Mesenchymal stem cell (in vitro differentiated cells and primary cell): ENCODE results near the gene TMEM53. TPM values are rescaled to one million over a fixed set of nuclear protein-coding genes. Genes with fewer than 3 reads are reported as not detected.

ENCODE experiments used
- DNase-seq: peaks from one replicate; pipeline ENCODE4 v3.0.0-alpha.2; 2013
- H2AFZ ChIP-seq: one replicate; pipeline ENCODE4 v1.6.1; 2013; ENCODE audit warnings: low read depth, mild to moderate bottlenecking, control low read depth, inconsistent platforms, low read length, moderate library complexity
- H2AK5ac ChIP-seq: 2 replicates; pipeline ENCODE4 v1.6.1; 2013; ENCODE audit warnings: low read length, moderate library complexity, mild to moderate bottlenecking, inconsistent platforms; ENCODE audit not compliant: severe bottlenecking
- H2BK120ac ChIP-seq: one replicate; pipeline ENCODE4 v1.6.1; 2013; ENCODE audit warnings: low read depth, mild to moderate bottlenecking, inconsistent platforms, low read length, moderate library complexity
- H2BK12ac ChIP-seq, 2 experiments: one replicate each; pipeline ENCODE4 v1.6.1; 2013; ENCODE audit warnings: inconsistent platforms in 2 of 2, low read length in 2 of 2, mild to moderate bottlenecking in 2 of 2, moderate library complexity in 2 of 2, control low read depth in 1 of 2
- H2BK15ac ChIP-seq: one replicate; pipeline ENCODE4 v1.6.1; 2013; ENCODE audit warnings: mild to moderate bottlenecking, low read depth, inconsistent platforms; ENCODE audit not compliant: poor library complexity, severe bottlenecking
- H2BK5ac ChIP-seq: 2 replicates; pipeline ENCODE4 v1.6.1; 2013; ENCODE audit warnings: low read depth, mild to moderate bottlenecking, low read length, control low read depth, inconsistent platforms; ENCODE audit not compliant: poor library complexity, severe bottlenecking
- H3K14ac ChIP-seq, 2 experiments: one replicate each; pipeline ENCODE4 v1.6.1; 2013; ENCODE audit warnings: inconsistent platforms in 2 of 2, low read length in 2 of 2, control low read depth in 1 of 2, mild to moderate bottlenecking in 1 of 2, moderate library complexity in 1 of 2
- H3K18ac ChIP-seq, 2 experiments: one replicate each; pipeline ENCODE4 v1.6.1; 2013; ENCODE audit warnings: inconsistent platforms in 2 of 2, low read length in 2 of 2, control low read depth in 1 of 2, low read depth in 1 of 2, mild to moderate bottlenecking in 1 of 2
- H3K23ac ChIP-seq, 2 experiments: one replicate each; pipeline ENCODE4 v1.6.1; 2013; ENCODE audit warnings: inconsistent platforms in 2 of 2, low read length in 2 of 2, mild to moderate bottlenecking in 2 of 2, moderate library complexity in 2 of 2, control low read depth in 1 of 2
- H3K27ac ChIP-seq: 2 replicates; pipeline ENCODE4 v1.5.1; 2013; ENCODE audit warnings: mild to moderate bottlenecking, moderate library complexity, low read length, control low read depth, inconsistent platforms; ENCODE audit not compliant: poor library complexity, severe bottlenecking
- H3K27me3 ChIP-seq, 2 experiments: 2 replicates each; pipeline versions ENCODE4 v1.6.1 to v1.7.0; 2013; ENCODE audit warnings: low read length in 2 of 2, mild to moderate bottlenecking in 2 of 2, moderate library complexity in 2 of 2, control low read depth in 1 of 2, inconsistent platforms in 1 of 2; ENCODE audit not compliant: control insufficient read depth in 1 of 2, insufficient read depth in 1 of 2
- H3K36me3 ChIP-seq, 2 experiments: 2 replicates each; pipeline versions ENCODE4 v1.6.1 to v1.7.0; 2013; ENCODE audit warnings: low read length in 2 of 2, control low read depth in 1 of 2, inconsistent platforms in 1 of 2, low read depth in 1 of 2, mild to moderate bottlenecking in 1 of 2; ENCODE audit not compliant: insufficient read depth in 2 of 2, control insufficient read depth in 1 of 2
- H3K4ac ChIP-seq, 2 experiments: one replicate each; pipeline ENCODE4 v1.6.1; 2013; ENCODE audit warnings: inconsistent platforms in 2 of 2, low read length in 2 of 2, mild to moderate bottlenecking in 2 of 2, moderate library complexity in 2 of 2, control low read depth in 1 of 2, low read depth in 1 of 2
- H3K4me1 ChIP-seq: 2 replicates; pipeline ENCODE4 v1.6.1; 2013; ENCODE audit warnings: low read depth, low read length, control low read depth; ENCODE audit not compliant: control insufficient read depth, insufficient read depth
- H3K4me2 ChIP-seq: 2 replicates; pipeline ENCODE4 v1.6.1; 2013; ENCODE audit warnings: low read length, mild to moderate bottlenecking, inconsistent platforms; ENCODE audit not compliant: poor library complexity, severe bottlenecking
- H3K4me3 ChIP-seq, 2 experiments: 2 replicates each; pipeline versions ENCODE4 v1.5.1 to v1.7.0; 2013; ENCODE audit warnings: low read length in 2 of 2, mild to moderate bottlenecking in 2 of 2, control low read depth in 1 of 2, low read depth in 1 of 2; ENCODE audit not compliant: insufficient read depth in 1 of 2
- H3K79me1 ChIP-seq: replicated peaks from 2 replicates; pipeline ENCODE4 v1.6.1; 2013; ENCODE audit warnings: mild to moderate bottlenecking, control low read depth, low read length, inconsistent platforms; ENCODE audit not compliant: poor library complexity, severe bottlenecking
- H3K9ac ChIP-seq: 2 replicates; pipeline ENCODE4 v1.7.0; 2013; ENCODE audit warnings: mild to moderate bottlenecking, low read length, moderate library complexity
- H3K9me3 ChIP-seq: 2 replicates; pipeline ENCODE4 v1.7.0; 2013; ENCODE audit warnings: mild to moderate bottlenecking, low read length; ENCODE audit not compliant: control insufficient read depth
- H4K8ac ChIP-seq: one replicate; pipeline ENCODE4 v1.6.1; 2013; ENCODE audit warnings: inconsistent platforms, mild to moderate bottlenecking, low read length, moderate library complexity
- H4K91ac ChIP-seq: one replicate; pipeline ENCODE4 v1.6.1; 2013; ENCODE audit warnings: mild to moderate bottlenecking, low read length, inconsistent platforms
- WGBS: methylation state at CpG from one replicate; pipeline ENCODE4 v1.1.7; 2013; ENCODE audit warnings: mixed read lengths; 5-methylcytosine and 5-hydroxymethylcytosine counted together
- polyA plus RNA-seq, 2 experiments: library from polyadenylated mRNA; stranded (reverse); fragments of 200-250 nt; gene quantifications; one replicate each; pipeline ENCODE4 v1.2.3, GENCODE V29; 2013

Gene TMEM53
- polyA plus RNA-seq (2013, experiment 1 of 2): 17.9 TPM
- 18.1 TPM for polyA plus RNA-seq (2013, experiment 2 of 2)

- Histone ChIP-seq H2BK15ac (peak within 1 kb of the TSS; percentile 92), H2BK5ac (peak within 1 kb of the TSS; percentile 86), H3K4me3 (peak within 1 kb of the TSS; percentile 82 to 86), H2BK12ac (peak within 1 kb of the TSS; percentile 23 to 95), H3K23ac (peak within 1 kb of the TSS in 1 of 2 experiments; percentile 16), H2AFZ (peak within 1 kb of the TSS; percentile 96), H3K4me1 (peaks cover 20% of the 10 kb centered on the region), H3K18ac (peak within 1 kb of the TSS; percentile 93 to 99), H3K27ac (peak within 1 kb of the TSS; percentile 97), H3K14ac (peak within 1 kb of the TSS in 1 of 2 experiments; percentile 92), H3K36me3 (peaks cover 0 to 4% of the 10 kb centered on the region in 2 experiments), H3K27me3 (no peaks in the 10 kb centered on the region), H3K4ac (peak within 1 kb of the TSS; percentile 73 to 96), H2AK5ac (no peak within 1 kb of the TSS), H4K91ac (peak within 1 kb of the TSS; percentile 94), H2BK120ac (peak within 1 kb of the TSS; percentile 92), H3K4me2 (peak within 1 kb of the TSS; percentile 80), H3K79me1 (peaks cover 35% of the 10 kb centered on the region), H3K9ac (peak within 1 kb of the TSS; percentile 95), H3K9me3 (no peaks in the 10 kb centered on the region), H4K8ac (peak within 1 kb of the TSS; percentile 97)
- 2% methylated on average over 40 of the region's 56 CpGs for WGBS
- peak; percentile 99 for DNase-seq
Observed at GRCh38 chr1:44674113-44675000, at the start of gene TMEM53, which contains the start of gene ARMH1. Gene TMEM53, minus strand, starts transcription at chr1:44674481. Its CDS starts 90 bp downstream, at chr1:44674391. Gene ARMH1, plus strand, starts transcription at chr1:44674714. Its CDS starts 14,984 bp downstream, at chr1:44689698.

DNA sequence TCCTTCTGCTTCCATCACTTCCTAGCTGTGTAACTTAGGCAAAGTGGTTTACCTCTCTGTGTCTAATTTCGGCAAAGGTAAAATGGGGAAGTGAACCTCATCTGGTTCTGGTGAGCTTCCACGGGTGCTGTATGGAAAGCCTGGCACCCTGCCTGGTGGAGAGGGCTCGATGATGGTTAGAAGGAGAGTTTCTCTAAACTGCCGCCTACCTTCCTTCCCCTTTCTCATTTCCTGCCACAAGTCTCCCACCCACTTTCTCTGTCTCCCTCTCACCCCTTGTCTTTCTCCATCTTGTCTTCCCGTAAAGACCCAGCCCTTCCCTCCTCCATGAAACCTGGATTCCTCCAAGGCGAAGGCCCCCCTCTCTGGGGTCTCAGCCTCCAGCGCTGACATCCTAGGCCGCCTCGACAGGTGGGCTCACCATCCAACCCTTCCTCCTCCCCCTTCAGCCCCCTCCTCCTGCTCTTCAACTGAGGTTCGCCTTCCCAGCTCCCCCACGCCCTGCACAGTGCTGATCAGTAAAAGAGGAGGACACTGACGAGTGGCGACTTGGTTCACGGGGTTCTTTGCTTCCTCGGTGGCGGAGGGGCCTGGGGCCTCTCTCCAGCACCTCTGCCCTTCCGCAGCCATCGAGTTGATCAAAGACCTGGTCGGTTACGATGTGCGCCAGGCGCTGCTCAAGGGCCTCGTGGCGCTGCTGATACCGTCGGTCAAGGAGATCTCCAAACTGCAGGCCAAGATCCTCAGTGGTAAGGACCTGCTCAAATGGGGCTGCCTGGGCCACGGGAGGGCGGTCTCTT is 49.4 kb upstream of the TMEM53 start:
- no peak overlapping the region for H3K14ac ChIP-seq
- 97% methylated on average over 28 of the region's 28 CpGs for WGBS

GRCh38 chr1:44723064-44723463 is 48.8 kb upstream of the TMEM53 start:
- Histone ChIP-seq H3K4me1 (peaks cover 6% of the 10 kb centered on the region), H3K36me3 (no peaks in the 10 kb centered on the region), H4K8ac (no peak overlapping the region), H3K18ac (no peak overlapping the region), H3K23ac (no peak overlapping the region), H3K79me1 (no peaks in the 10 kb centered on the region), H3K27me3 (no peaks in the 10 kb centered on the region), H2BK5ac (no peak overlapping the region), H3K9ac (no peak overlapping the region), H3K4me3 (no peak overlapping the region), H2BK12ac (no peak overlapping the region), H2AK5ac (no peak overlapping the region), H2AFZ (no peak overlapping the region), H3K4ac (no peak overlapping the region), H3K14ac (no peak overlapping the region), H3K27ac (no peak overlapping the region), H4K91ac (no peak overlapping the region), H3K4me2 (no peak overlapping the region), H2BK120ac (no peak overlapping the region), H2BK15ac (no peak overlapping the region), H3K9me3 (no peaks in the 10 kb centered on the region)
- no peak for DNase-seq
- WGBS: 98% methylated on average over 8 of the region's 9 CpGs

More for the DNA sequence above, 49.4 kb upstream of the TMEM53 start:
- peaks cover 6% of the 10 kb centered on the region for H3K4me1 ChIP-seq
- peak overlapping the region; percentile 31 for H4K91ac ChIP-seq
- H2BK15ac ChIP-seq: no peak overlapping the region
- no peak overlapping the region for H3K23ac ChIP-seq
- H2BK120ac ChIP-seq: no peak overlapping the region
- no peak overlapping the region for H2BK5ac ChIP-seq
- H3K18ac ChIP-seq: no peak overlapping the region
- H3K36me3 ChIP-seq: no peaks in the 10 kb centered on the region
- H3K4me3 ChIP-seq: no peak overlapping the region
- H3K9ac ChIP-seq: no peak overlapping the region
- H3K27me3 ChIP-seq: no peaks in the 10 kb centered on the region
- no peak overlapping the region for H3K27ac ChIP-seq
- H3K79me1 ChIP-seq: no peaks in the 10 kb centered on the region
- DNase-seq: no peak
- no peak overlapping the region for H2AFZ ChIP-seq
- no peak overlapping the region for H2AK5ac ChIP-seq
- no peak overlapping the region for H2BK12ac ChIP-seq
- H3K9me3 ChIP-seq: no peaks in the 10 kb centered on the region
- no peak overlapping the region for H3K4me2 ChIP-seq
- no peak overlapping the region for H4K8ac ChIP-seq
- no peak overlapping the region for H3K4ac ChIP-seq
